ENCODE data around the gene KIF26B.
"Not testable (repeated sequence)": the region's sequence is repeated elsewhere in the genome, so short reads cannot be mapped to it uniquely, and the experiment has no call there.

Gene KIF26B

GRCh38 chr1:245685111-245685810, 530.5 kb downstream of the KIF26B start:
- no peak for DNase-seq
- in situ Hi-C loops (cut with MboI; ENCODE audit: low pct_unique_long_range_greater_than_20kb, low sequenced_read_pairs): no loop called here

- DNase-seq: no peak
- in situ Hi-C loops (cut with MboI; ENCODE audit: low pct_unique_long_range_greater_than_20kb, low sequenced_read_pairs): no loop called here
Observed at GRCh38 chr1:245686006-245686405, 531.2 kb downstream of the KIF26B start.

GRCh38 chr1:245686446-245687030, 531.8 kb downstream of the KIF26B start:
- no peak for DNase-seq
- in situ Hi-C loops (cut with MboI; ENCODE audit: low pct_unique_long_range_greater_than_20kb, low sequenced_read_pairs): no loop called here

GRCh38 chr1:245687152-245687635, 532.4 kb downstream of the KIF26B start:
- in situ Hi-C loops (cut with MboI; ENCODE audit: low pct_unique_long_range_greater_than_20kb, low sequenced_read_pairs): no loop called here
- no peak for DNase-seq

- in situ Hi-C loops (cut with MboI; ENCODE audit: low pct_unique_long_range_greater_than_20kb, low sequenced_read_pairs): no loop called here
Observed at GRCh38 chr1:245687636-245688535, 533.1 kb downstream of the KIF26B start.

GRCh38 chr1:245688536-245689453, 534.0 kb downstream of the KIF26B start:
- in situ Hi-C loops (cut with MboI; ENCODE audit: low pct_unique_long_range_greater_than_20kb, low sequenced_read_pairs): no loop called here
- no peak for DNase-seq

More at GRCh38 chr1:245687636-245688535, 533.1 kb downstream of the KIF26B start:
- no peak for DNase-seq

- peak; percentile 71 for DNase-seq
- in situ Hi-C loops (cut with MboI; ENCODE audit: low pct_unique_long_range_greater_than_20kb, low sequenced_read_pairs): no loop called here
Observed at GRCh38 chr1:245690156-245690690, 535.4 kb downstream of the KIF26B start.

GRCh38 chr1:245690946-245691541, 536.3 kb downstream of the KIF26B start:
- DNase-seq: peak; percentile 31
- in situ Hi-C loops (cut with MboI; ENCODE audit: low pct_unique_long_range_greater_than_20kb, low sequenced_read_pairs): no loop called here

- DNase-seq: no peak
- in situ Hi-C loops (cut with MboI; ENCODE audit: low pct_unique_long_range_greater_than_20kb, low sequenced_read_pairs): no loop called here
Observed at GRCh38 chr1:245691897-245692296, 537.1 kb downstream of the KIF26B start.

- DNase-seq: no peak
- in situ Hi-C loops (cut with MboI; ENCODE audit: low pct_unique_long_range_greater_than_20kb, low sequenced_read_pairs): no loop called here
Observed at GRCh38 chr1:245692318-245692717, 537.5 kb downstream of the KIF26B start.

- in situ Hi-C loops (cut with MboI; ENCODE audit: low pct_unique_long_range_greater_than_20kb, low sequenced_read_pairs): no loop called here
- DNase-seq: no peak
Observed at GRCh38 chr1:245693116-245693793, 538.5 kb downstream of the KIF26B start.

- in situ Hi-C loops (cut with MboI; ENCODE audit: low pct_unique_long_range_greater_than_20kb, low sequenced_read_pairs): no loop called here
- DNase-seq: no peak
Observed at GRCh38 chr1:245693941-245694752, 539.4 kb downstream of the KIF26B start.

- in situ Hi-C loops (cut with MboI; ENCODE audit: low pct_unique_long_range_greater_than_20kb, low sequenced_read_pairs): no loop called here
- no peak for DNase-seq
Observed at GRCh38 chr1:245694753-245695195, 540.0 kb downstream of the KIF26B start.

- in situ Hi-C loops (cut with MboI; ENCODE audit: low pct_unique_long_range_greater_than_20kb, low sequenced_read_pairs): no loop called here
- no peak for DNase-seq
Observed at GRCh38 chr1:245695211-245695610, 540.4 kb downstream of the KIF26B start.

- in situ Hi-C loops (cut with MboI; ENCODE audit: low pct_unique_long_range_greater_than_20kb, low sequenced_read_pairs); DNase-seq: not testable (repeated sequence)
Observed at GRCh38 chr1:245695701-245696100, 540.9 kb downstream of the KIF26B start.

GRCh38 chr1:245698116-245698515, 543.3 kb downstream of the KIF26B start:
- in situ Hi-C loops (cut with MboI; ENCODE audit: low pct_unique_long_range_greater_than_20kb, low sequenced_read_pairs): no loop called here
- no peak for DNase-seq

- DNase-seq: no peak
- in situ Hi-C loops (cut with MboI; ENCODE audit: low pct_unique_long_range_greater_than_20kb, low sequenced_read_pairs): no loop called here
Observed at GRCh38 chr1:245698860-245699259, 544.1 kb downstream of the KIF26B start.

Data from KBM-7 (cell line).